Left colon (tissue), 2 donors: ENCODE data around the gene FHIT. TPM values are rescaled to one million over a fixed set of nuclear protein-coding genes. Genes with fewer than 3 reads are reported as not detected.

Experiments used
- ATAC-seq: fragments of 200-7000 bp; cut with Tn5 transposase; one replicate; pipeline ENCODE4 v1.9.1; 2020; ENCODE audit warnings: mild to moderate bottlenecking, moderate library complexity
- DNase-seq, 2 donors: peaks; one replicate each; pipeline ENCODE4 v3.0.0-alpha.2; 2020
- intact Hi-C, 2 donors: fragments of 100-400 bp; cut with DNase I in 1 of 2; cut with micrococcal nuclease in 1 of 2; formaldehyde crosslinking; loops; one replicate each; pipeline versions ENCODE4 v1.11.2 to v1.14.0; 2022; cut with DNase I, micrococcal nuclease
- microRNA-seq, 2 donors: library from miRNA; unstranded; fragments of <30 nt; microRNA quantifications; one replicate each; pipeline versions ENCODE4 v1.1.0 to v1.2.0, GENCODE V29; 2020
- total RNA-seq, 2 donors: library from RNA; stranded (reverse); fragmentation: NEBNext Ultra II Directional; extraction: Animal tissue kit (Norgen Biotek cat#: 25700); gene quantifications; one replicate each; pipeline ENCODE4 v1.2.1, GENCODE V29; 2021
- donor health status: DM: no; HTN: no; CAD: no.
- donor health status: DM: yes; HTN: yes; CAD: no.

FHIT gene
- total RNA-seq, 2 donors from 2014 or later: 14.5 to 17.2 TPM

GRCh38 chr3:59704292-59704691, 1547.0 kb downstream of the FHIT start:
- DNase-seq (no peak), ATAC-seq (no peak)
- intact Hi-C loops: no loop called here

GRCh38 chr3:59699648-59700320, 1551.5 kb downstream of the FHIT start:
- DNase-seq (no peak), ATAC-seq (no peak)
- intact Hi-C loops: no loop called here

Small RNAs within 50 kb of the gene (microRNA-seq; reads per million reads assigned to microRNA genes)
- 0 reads per million in 2 donors for gene MIR548BB
